Ascending aorta (tissue), 2 donors: ENCODE measurements around the gene MRPL10. TPM values are rescaled to one million over a fixed set of nuclear protein-coding genes. Genes with fewer than 3 reads are reported as not detected.
A peak's percentile ranks its signal among the peaks of the same experiment; 100 is the strongest.

Experiments used
- DNase-seq, 2 donors: peaks; one replicate each; pipeline ENCODE4 v3.0.0-alpha.2; 2019; ENCODE audit warnings: low spot score in 2 of 2
- H3K27ac ChIP-seq, 2 donors: fragments of 200-600 bp; sonication (generic); one replicate each; pipeline ENCODE4 v1.5.1; 2016 to 2017; ENCODE audit warnings: mild to moderate bottlenecking in 1 of 2
- H3K27me3 ChIP-seq: fragments of 200-600 bp; sonication (generic); one replicate; pipeline ENCODE4 v1.5.1; 2017
- H3K36me3 ChIP-seq, 2 donors: fragments of 200-600 bp; sonication (generic); one replicate each; pipeline ENCODE4 v1.5.1; 2016
- H3K4me1 ChIP-seq, 2 donors: fragments of 200-600 bp; sonication (generic); one replicate each; pipeline ENCODE4 v1.5.1; 2016 to 2017; ENCODE audit warnings: mild to moderate bottlenecking in 1 of 2
- H3K4me3 ChIP-seq, 2 donors: fragments of 200-600 bp; sonication (generic); one replicate each; pipeline ENCODE4 v1.5.1; 2016 to 2017; ENCODE audit warnings: mild to moderate bottlenecking in 1 of 2
- H3K9me3 ChIP-seq, 2 donors: fragments of 200-600 bp; sonication (generic); one replicate each; pipeline ENCODE4 v1.5.1; 2016
- intact Hi-C: fragments of 100-400 bp; cut with DNase I; formaldehyde crosslinking; loops from one replicate; pipeline ENCODE4 v1.15.1; 2023
- total RNA-seq: library from RNA; depleted of rRNA; stranded (reverse); fragments of >200 nt; gene quantifications from one replicate; pipeline ENCODE4 v1.1.0, GENCODE V29; 2016
- TF ChIP-seq, protein P1 (sequence below), 3 experiments: fragments of 200-600 bp in 2 of 3; fragments of 450-650 bp in 1 of 3; sonication (generic) in 2 of 3; IDR thresholded peaks; one replicate each; pipeline ENCODE4 v1.5.1; 2016 to 2019; ENCODE audit warnings: antibody characterized with exemption in 3 of 3, mild to moderate bottlenecking in 1 of 3, moderate library complexity in 1 of 3

MRPL10 gene
- total RNA-seq, 1 donor from 2014 or later, result 13.7 TPM

DNA sequence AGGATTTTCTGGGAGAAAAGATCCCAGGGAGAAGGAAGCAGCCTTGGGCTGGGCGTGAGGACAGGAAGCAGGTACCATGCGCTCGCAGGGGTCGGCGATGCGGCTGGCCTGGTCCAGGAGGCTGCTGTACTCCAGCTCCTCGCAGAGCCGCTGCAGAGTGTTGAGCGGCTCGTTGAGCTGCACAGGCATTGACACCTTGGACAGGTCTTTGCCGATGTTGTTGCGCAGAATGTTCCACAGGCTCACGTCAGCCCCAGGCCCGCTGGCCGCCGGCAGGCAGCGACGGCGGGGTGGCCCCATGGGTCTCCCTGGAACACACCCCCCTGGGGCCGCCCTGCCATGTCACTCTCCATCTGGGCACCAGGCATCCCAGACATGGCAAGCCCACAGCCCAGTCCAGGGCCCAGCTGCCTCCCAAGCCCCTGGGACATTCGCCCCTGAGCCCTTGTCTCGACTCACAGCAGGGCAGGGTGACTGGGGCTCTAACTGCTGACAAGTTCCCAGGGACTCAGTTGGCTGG, 17.8 kb downstream of the MRPL10 start:
- Histone ChIP-seq H3K4me3 (no peak overlapping the region), H3K27ac (no peak overlapping the region), H3K4me1 (peaks cover 0 to 3% of the 10 kb centered on the region in 2 donors), H3K9me3 (no peaks in the 10 kb centered on the region), H3K27me3 (no peaks in the 10 kb centered on the region), H3K36me3 (peaks cover 43 to 72% of the 10 kb centered on the region in 2 donors)
- TF ChIP-seq, protein P1, sequence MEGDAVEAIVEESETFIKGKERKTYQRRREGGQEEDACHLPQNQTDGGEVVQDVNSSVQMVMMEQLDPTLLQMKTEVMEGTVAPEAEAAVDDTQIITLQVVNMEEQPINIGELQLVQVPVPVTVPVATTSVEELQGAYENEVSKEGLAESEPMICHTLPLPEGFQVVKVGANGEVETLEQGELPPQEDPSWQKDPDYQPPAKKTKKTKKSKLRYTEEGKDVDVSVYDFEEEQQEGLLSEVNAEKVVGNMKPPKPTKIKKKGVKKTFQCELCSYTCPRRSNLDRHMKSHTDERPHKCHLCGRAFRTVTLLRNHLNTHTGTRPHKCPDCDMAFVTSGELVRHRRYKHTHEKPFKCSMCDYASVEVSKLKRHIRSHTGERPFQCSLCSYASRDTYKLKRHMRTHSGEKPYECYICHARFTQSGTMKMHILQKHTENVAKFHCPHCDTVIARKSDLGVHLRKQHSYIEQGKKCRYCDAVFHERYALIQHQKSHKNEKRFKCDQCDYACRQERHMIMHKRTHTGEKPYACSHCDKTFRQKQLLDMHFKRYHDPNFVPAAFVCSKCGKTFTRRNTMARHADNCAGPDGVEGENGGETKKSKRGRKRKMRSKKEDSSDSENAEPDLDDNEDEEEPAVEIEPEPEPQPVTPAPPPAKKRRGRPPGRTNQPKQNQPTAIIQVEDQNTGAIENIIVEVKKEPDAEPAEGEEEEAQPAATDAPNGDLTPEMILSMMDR (IDR thresholded peaks at IDR 0.05), result no peak
- intact Hi-C loops, result no loop called here
- DNase-seq, result peak in 1 of 2 donors; percentile 56

- Histone ChIP-seq H3K9me3 (no peaks in the 10 kb centered on the region), H3K4me3 (no peak overlapping the region), H3K27me3 (no peaks in the 10 kb centered on the region), H3K27ac (no peak overlapping the region), H3K36me3 (peaks cover 44 to 72% of the 10 kb centered on the region in 2 donors), H3K4me1 (peaks cover 0 to 3% of the 10 kb centered on the region in 2 donors)
- DNase-seq, result peak in 1 of 2 donors; percentile 54
- TF ChIP-seq, protein P1 (IDR thresholded peaks at IDR 0.05), result no peak
- intact Hi-C loops, result no loop called here
Observed at GRCh38 chr17:47813077-47813476, 18.3 kb downstream of the MRPL10 start.

- H3K36me3 ChIP-seq, result peaks cover 42 to 72% of the 10 kb centered on the region in 2 donors
- H3K4me1 ChIP-seq, result peaks cover 0 to 3% of the 10 kb centered on the region in 2 donors
- peak in 1 of 2 donors; percentile 41 for DNase-seq
- H3K9me3 ChIP-seq, result no peaks in the 10 kb centered on the region
- H3K27me3 ChIP-seq, result no peaks in the 10 kb centered on the region
- TF ChIP-seq, protein P1 (IDR thresholded peaks at IDR 0.05), result no peak
- intact Hi-C loops, result no loop called here
- no peak overlapping the region for H3K27ac ChIP-seq
- no peak overlapping the region for H3K4me3 ChIP-seq
Observed at GRCh38 chr17:47812146-47812920, 19.0 kb downstream of the MRPL10 start.

- peak overlapping the region in 1 of 2 donors; percentile 68 for H3K27ac ChIP-seq
- TF ChIP-seq, protein P1 (IDR thresholded peaks at IDR 0.05), result no peak
- intact Hi-C loops, result no loop called here
- H3K36me3 ChIP-seq, result peaks cover 38 to 73% of the 10 kb centered on the region in 2 donors
- peaks cover 0 to 3% of the 10 kb centered on the region in 2 donors for H3K4me1 ChIP-seq
- no peaks in the 10 kb centered on the region for H3K27me3 ChIP-seq
- no peaks in the 10 kb centered on the region for H3K9me3 ChIP-seq
- peak in 1 of 2 donors; percentile 5 for DNase-seq
- no peak overlapping the region for H3K4me3 ChIP-seq
Observed at GRCh38 chr17:47811709-47812108, 19.6 kb downstream of the MRPL10 start.

DNA sequence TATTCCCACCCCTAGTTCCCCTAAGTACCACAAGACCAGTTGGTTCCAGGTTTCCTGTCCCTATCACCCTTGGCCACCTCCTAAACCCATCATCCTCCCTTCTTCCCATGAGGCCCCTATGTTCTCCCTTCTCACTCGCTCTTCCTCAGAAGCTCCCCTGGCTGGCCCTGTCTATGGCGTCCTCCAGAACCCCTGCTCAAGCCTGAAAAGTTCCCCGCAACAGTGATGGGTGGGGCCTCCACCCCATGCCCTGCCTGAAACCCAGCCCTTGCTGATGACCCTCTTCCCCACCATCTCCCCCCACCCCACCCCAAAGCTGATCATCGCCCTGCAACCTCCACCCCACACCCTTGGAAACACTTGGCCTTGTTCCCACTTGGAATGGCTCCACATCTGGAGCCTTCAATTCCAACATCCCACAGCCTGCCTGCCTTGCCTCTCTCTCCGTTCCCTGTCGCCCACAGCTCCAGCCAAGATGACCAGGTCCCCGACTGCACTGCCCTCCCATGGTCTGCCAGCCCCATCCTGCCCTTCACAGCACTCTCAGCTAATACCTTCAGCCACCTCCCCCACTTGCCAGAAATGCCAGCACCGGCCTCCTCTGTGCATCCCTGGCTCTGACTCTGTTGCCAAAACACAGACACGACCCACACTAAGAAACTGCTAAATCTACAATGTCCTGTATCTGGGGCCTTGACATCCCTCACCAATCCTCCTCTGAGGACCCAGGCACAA, 20.3 kb downstream of the MRPL10 start:
- Histone ChIP-seq H3K36me3 (peaks cover 32 to 69% of the 10 kb centered on the region in 2 donors), H3K9me3 (no peaks in the 10 kb centered on the region), H3K27ac (peak overlapping the region; percentile 27 to 68), H3K4me3 (no peak overlapping the region), H3K27me3 (no peaks in the 10 kb centered on the region), H3K4me1 (peaks cover 0 to 3% of the 10 kb centered on the region in 2 donors)
- TF ChIP-seq, protein P1 (IDR thresholded peaks at IDR 0.05), result no peak
- peak in 1 of 2 donors; percentile 42 for DNase-seq
- intact Hi-C loops, result no loop called here
